Right ventricle myocardium superior (tissue), 1 donor: ENCODE data around the gene IL19. TPM values are rescaled to one million over a fixed set of nuclear protein-coding genes. Genes with fewer than 3 reads are reported as not detected.

Experiments
- total RNA-seq: library from RNA; stranded (reverse); fragmentation: NEBNext Ultra II Directional; extraction: Animal tissue kit (Norgen Biotek cat#: 25700); gene quantifications from one replicate; pipeline ENCODE4 v1.2.1, GENCODE V29; 2021
- donor health status: DM: no; HTN: yes; CAD: no; lungs with severe emphysema.

Gene IL19
- total RNA-seq, 1 donor from 2014 or later: not detected

Other genes with a start within 250 kb of the IL19 start
- gene EIF2D, start 158.3 kb upstream of the IL19 start, total RNA-seq: 24.9 TPM
- 23.6 TPM for gene DYRK3, start 135.2 kb upstream of the IL19 start, total RNA-seq
- gene MAPKAPK2, start 85.9 kb upstream of the IL19 start, total RNA-seq: 200 TPM
- gene IL10, start 1.7 kb downstream of the IL19 start, total RNA-seq: 0.43 TPM
- not detected for gene IL20, start 94.8 kb downstream of the IL19 start, total RNA-seq
- gene IL24, start 126.7 kb downstream of the IL19 start, total RNA-seq: not detected
- 3.2 TPM for gene FCMR, start 151.2 kb downstream of the IL19 start, total RNA-seq
- gene PIGR, start 175.7 kb downstream of the IL19 start, total RNA-seq: 0.13 TPM
- not detected for gene FCAMR, start 199.7 kb downstream of the IL19 start, total RNA-seq